ENCODE measurements around the gene MAP3K19.

MAP3K19 gene

GRCh38 chr2:134936691-134937090, 110.6 kb downstream of the MAP3K19 start:
- H3K4me1 ChIP-seq = peaks cover 14 to 46% (median 29%) of the 10 kb centered on the region in 10 experiments
- peaks cover 50 to 98% (median 84%) of the 10 kb centered on the region in 11 experiments for H3K36me3 ChIP-seq
- no peak overlapping the region for H3K9ac ChIP-seq
- H3K9me3 ChIP-seq (replicated peaks in 1 of 11) = peaks cover 0 to 9% (median 0%) of the 10 kb centered on the region in 11 experiments; a peak in 3 of 22 replicates
- H3K27ac ChIP-seq = no peak overlapping the region
- no peak for TF ChIP-seq Cebpa-rat (IDR thresholded peaks at IDR 0.05)
- no peak overlapping the region for H3K4me3 ChIP-seq
- no peak overlapping the region for H3K4me2 ChIP-seq
- no peaks in the 10 kb centered on the region for H3K27me3 ChIP-seq
- H4K20me1 ChIP-seq = peaks cover 54 to 100% (median 75%) of the 10 kb centered on the region in 11 experiments

- peaks cover 14 to 43% (median 29%) of the 10 kb centered on the region in 10 experiments for H3K4me1 ChIP-seq
- peaks cover 0 to 8% (median 2%) of the 10 kb centered on the region in 11 experiments; a peak in 6 of 22 replicates for H3K9me3 ChIP-seq (replicated peaks in 1 of 11)
- H4K20me1 ChIP-seq = peaks cover 75 to 100% (median 93%) of the 10 kb centered on the region in 11 experiments
- peaks cover 34 to 99% (median 86%) of the 10 kb centered on the region in 11 experiments for H3K36me3 ChIP-seq
- no peak overlapping the region for H3K4me3 ChIP-seq
- no peak for TF ChIP-seq Cebpa-rat (IDR thresholded peaks at IDR 0.05)
- H3K9ac ChIP-seq = no peak overlapping the region
- H3K27me3 ChIP-seq = no peaks in the 10 kb centered on the region
- peak overlapping the region in 3 of 11 experiments; percentile 2 to 16 (median 9); a peak in 2 of 22 replicates for H3K27ac ChIP-seq
- H3K4me2 ChIP-seq = peak overlapping the region; percentile 38 to 80 (median 56)
These were observed 112.6 kb downstream of the MAP3K19 start for GRCh38 chr2:134934641-134935040.

- TF ChIP-seq Cebpa-rat (IDR thresholded peaks at IDR 0.05) = no peak
- H3K27me3 ChIP-seq = no peaks in the 10 kb centered on the region
- H3K27ac ChIP-seq = peak overlapping the region in 2 of 11 experiments; percentile 2 to 16; a peak in 1 of 22 replicates
- no peak overlapping the region for H3K4me3 ChIP-seq
- H3K9ac ChIP-seq = 0 out of 22 replicates have a peak overlapping the region, but pooled peaks of 1 of the 11 experiments have one; percentile 3
- H3K9me3 ChIP-seq (replicated peaks in 1 of 11) = peaks cover 0 to 10% (median 7%) of the 10 kb centered on the region in 11 experiments; a peak in 8 of 22 replicates
- H3K36me3 ChIP-seq = peaks cover 34 to 99% (median 86%) of the 10 kb centered on the region in 11 experiments; a peak in 21 of 22 replicates
- peaks cover 80 to 100% (median 96%) of the 10 kb centered on the region in 11 experiments for H4K20me1 ChIP-seq
- H3K4me2 ChIP-seq = peak overlapping the region; percentile 38 to 80 (median 56)
- H3K4me1 ChIP-seq = peaks cover 14 to 45% (median 29%) of the 10 kb centered on the region in 10 experiments
These were observed 113.1 kb downstream of the MAP3K19 start for GRCh38 chr2:134934150-134934549.

- Histone ChIP-seq H3K4me3 (no peak overlapping the region), H3K4me2 (peak overlapping the region; percentile 38 to 80 (median 56); a peak in 17 of 22 replicates), H4K20me1 (peaks cover 82 to 100% (median 98%) of the 10 kb centered on the region in 11 experiments), H3K9ac (no peak overlapping the region), H3K27ac (peak overlapping the region in 1 of 11 experiments; percentile 14; a peak in 1 of 22 replicates), H3K4me1 (peaks cover 14 to 45% (median 29%) of the 10 kb centered on the region in 10 experiments), H3K27me3 (no peaks in the 10 kb centered on the region), H3K9me3 (replicated peaks in 1 of 11) (peaks cover 0 to 12% (median 8%) of the 10 kb centered on the region in 11 experiments; a peak in 8 of 22 replicates), H3K36me3 (peaks cover 32 to 99% (median 85%) of the 10 kb centered on the region in 11 experiments; a peak in 21 of 22 replicates)
- TF ChIP-seq Cebpa-rat (IDR thresholded peaks at IDR 0.05) = no peak
These were observed 113.5 kb downstream of the MAP3K19 start for GRCh38 chr2:134933732-134934131.

- Histone ChIP-seq H3K4me3 (no peak overlapping the region), H3K4me2 (peak overlapping the region in 8 of 11 experiments; percentile 45 to 80 (median 64); a peak in 13 of 22 replicates), H3K4me1 (peaks cover 14 to 45% (median 29%) of the 10 kb centered on the region in 10 experiments), H3K27me3 (no peaks in the 10 kb centered on the region), H3K36me3 (peaks cover 33 to 99% (median 85%) of the 10 kb centered on the region in 11 experiments; a peak in 21 of 22 replicates), H4K20me1 (peaks cover 90 to 100% (median 99%) of the 10 kb centered on the region in 11 experiments), H3K9me3 (replicated peaks in 1 of 11) (peaks cover 0 to 16% (median 8%) of the 10 kb centered on the region in 11 experiments; a peak in 8 of 22 replicates), H3K27ac (no peak overlapping the region; a peak in 1 of 22 replicates), H3K9ac (no peak overlapping the region)
- TF ChIP-seq Cebpa-rat (IDR thresholded peaks at IDR 0.05) = no peak
These were observed 114.3 kb downstream of the MAP3K19 start for GRCh38 chr2:134932864-134933526.

GRCh38 chr2:134927195-134927594, 120.1 kb downstream of the MAP3K19 start:
- Histone ChIP-seq H3K27me3 (no peaks in the 10 kb centered on the region), H3K4me3 (no peak overlapping the region), H3K9me3 (replicated peaks in 1 of 11) (peaks cover 0 to 17% (median 8%) of the 10 kb centered on the region in 11 experiments; a peak in 8 of 22 replicates), H3K36me3 (peaks cover 43 to 100% (median 99%) of the 10 kb centered on the region in 11 experiments), H4K20me1 (peaks cover 99 to 100% (median 100%) of the 10 kb centered on the region in 11 experiments), H3K4me2 (peak overlapping the region in 3 of 11 experiments; percentile 12 to 70 (median 46); a peak in 4 of 22 replicates), H3K27ac (no peak overlapping the region; a peak in 2 of 22 replicates), H3K4me1 (peaks cover 9 to 62% (median 21%) of the 10 kb centered on the region in 10 experiments; a peak in 17 of 20 replicates), H3K9ac (no peak overlapping the region)
- peak in 1 of 11 experiments; percentile 61; a peak in 1 of 22 replicates for TF ChIP-seq Cebpa-rat (IDR thresholded peaks at IDR 0.05)

- Histone ChIP-seq H3K27ac (peak overlapping the region in 2 of 11 experiments; percentile 1 to 17; a peak in 2 of 22 replicates), H3K36me3 (peaks cover 50 to 100% (median 97%) of the 10 kb centered on the region in 11 experiments), H4K20me1 (peaks cover 98 to 100% (median 100%) of the 10 kb centered on the region in 11 experiments)
These were observed 120.9 kb downstream of the MAP3K19 start for GRCh38 chr2:134926231-134926931.

GRCh38 chr2:134924912-134925311, 122.3 kb downstream of the MAP3K19 start:
- H3K36me3 ChIP-seq = peaks cover 52 to 100% (median 87%) of the 10 kb centered on the region in 11 experiments
- no peak overlapping the region for H3K4me3 ChIP-seq
- peaks cover 20 to 80% (median 35%) of the 10 kb centered on the region in 10 experiments for H3K4me1 ChIP-seq
- H3K27ac ChIP-seq = no peak overlapping the region
- H3K9me3 ChIP-seq (replicated peaks in 1 of 11) = peaks cover 0 to 17% (median 5%) of the 10 kb centered on the region in 11 experiments; a peak in 8 of 22 replicates
- no peak overlapping the region for H3K9ac ChIP-seq
- TF ChIP-seq Cebpa-rat (IDR thresholded peaks at IDR 0.05) = no peak
- no peaks in the 10 kb centered on the region for H3K27me3 ChIP-seq
- H4K20me1 ChIP-seq = peaks cover 96 to 100% (median 100%) of the 10 kb centered on the region in 11 experiments
- H3K4me2 ChIP-seq = peak overlapping the region in 4 of 11 experiments; percentile 19 to 70 (median 48); a peak in 5 of 22 replicates

More at GRCh38 chr2:134926231-134926931, 120.9 kb downstream of the MAP3K19 start:
- no peak overlapping the region for H3K9ac ChIP-seq
- H3K27me3 ChIP-seq = no peaks in the 10 kb centered on the region
- H3K4me1 ChIP-seq = peaks cover 12 to 70% (median 24%) of the 10 kb centered on the region in 10 experiments
- peaks cover 0 to 17% (median 8%) of the 10 kb centered on the region in 11 experiments; a peak in 8 of 22 replicates for H3K9me3 ChIP-seq (replicated peaks in 1 of 11)
- no peak overlapping the region for H3K4me3 ChIP-seq
- H3K4me2 ChIP-seq = peak overlapping the region in 8 of 11 experiments; percentile 6 to 70 (median 27); a peak in 17 of 22 replicates
- TF ChIP-seq Cebpa-rat (IDR thresholded peaks at IDR 0.05) = no peak

All from BLaER1 treated with 17β-estradiol and CSF1 and Interleukin-3, amounts not matched to agents 10 nM and 100 nM (cell line).